DOHH2 (cell line): ENCODE measurements around the gene RNF34.

Source experiments
- EZH2phosphoT487 ChIP-seq: fragments of 200-600 bp; sonication (generic); IDR thresholded peaks from 2 replicates; pipeline ENCODE4 v1.6.1; 2017; ENCODE audit warnings: borderline replicate concordance, mild to moderate bottlenecking, antibody characterized with exemption, low read length, moderate library complexity, mixed read lengths
- TF ChIP-seq, protein P1 (sequence below): fragments of 200-600 bp; sonication (generic); IDR thresholded peaks from one replicate; pipeline ENCODE4 v1.5.1; 2014; ENCODE audit warnings: antibody characterized with exemption, mild to moderate bottlenecking, low read depth, low read length; ENCODE audit not compliant: poor library complexity, severe bottlenecking

DNA sequence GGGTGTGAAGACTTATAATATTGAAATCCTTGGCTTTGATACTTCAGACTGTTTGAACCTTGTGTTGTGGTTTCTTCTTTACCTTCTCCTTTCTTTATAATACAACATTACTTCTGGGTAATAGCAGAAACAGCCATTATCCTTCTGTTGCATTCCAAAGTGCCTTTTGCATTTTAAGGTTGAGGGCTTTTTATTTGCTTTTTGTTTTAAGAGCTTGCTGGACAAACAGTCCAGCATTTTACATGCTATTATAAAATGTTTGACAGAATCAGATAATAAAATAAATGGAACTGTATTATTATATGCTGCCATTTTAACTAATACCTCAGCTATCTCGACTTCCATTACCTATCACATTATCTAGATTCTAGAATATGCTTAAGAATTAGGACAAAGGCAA lies 14.0 kb downstream of the RNF34 start:
- TF ChIP-seq, protein P1, sequence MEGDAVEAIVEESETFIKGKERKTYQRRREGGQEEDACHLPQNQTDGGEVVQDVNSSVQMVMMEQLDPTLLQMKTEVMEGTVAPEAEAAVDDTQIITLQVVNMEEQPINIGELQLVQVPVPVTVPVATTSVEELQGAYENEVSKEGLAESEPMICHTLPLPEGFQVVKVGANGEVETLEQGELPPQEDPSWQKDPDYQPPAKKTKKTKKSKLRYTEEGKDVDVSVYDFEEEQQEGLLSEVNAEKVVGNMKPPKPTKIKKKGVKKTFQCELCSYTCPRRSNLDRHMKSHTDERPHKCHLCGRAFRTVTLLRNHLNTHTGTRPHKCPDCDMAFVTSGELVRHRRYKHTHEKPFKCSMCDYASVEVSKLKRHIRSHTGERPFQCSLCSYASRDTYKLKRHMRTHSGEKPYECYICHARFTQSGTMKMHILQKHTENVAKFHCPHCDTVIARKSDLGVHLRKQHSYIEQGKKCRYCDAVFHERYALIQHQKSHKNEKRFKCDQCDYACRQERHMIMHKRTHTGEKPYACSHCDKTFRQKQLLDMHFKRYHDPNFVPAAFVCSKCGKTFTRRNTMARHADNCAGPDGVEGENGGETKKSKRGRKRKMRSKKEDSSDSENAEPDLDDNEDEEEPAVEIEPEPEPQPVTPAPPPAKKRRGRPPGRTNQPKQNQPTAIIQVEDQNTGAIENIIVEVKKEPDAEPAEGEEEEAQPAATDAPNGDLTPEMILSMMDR: no peak
- no peak for TF ChIP-seq EZH2phosphoT487
